ENCODE measurements around the gene NHSL1. TPM values are rescaled to one million over a fixed set of nuclear protein-coding genes. Genes with fewer than 3 reads are reported as not detected.

NHSL1 gene
- total and polyA plus RNA-seq, 9 of the 15 experiments (the other 6 are each of a cell fraction or from before 2014, with no cell fraction given) = 0.09 to 0.20 TPM; not detected in 7

GRCh38 chr6:138428944-138429598 is 70.2 kb downstream of the NHSL1 start (continued):
- TF ChIP-seq RAD21 (CRISPR knock-in tag; conservative IDR thresholded peaks at IDR 0.05 in 1 of 2, IDR thresholded peaks at IDR 0.05 in 1 of 2) (peak; percentile 74 to 79), TSC22D4 (tag; IDR thresholded peaks at IDR 0.05) (no peak), SREBF2 (CRISPR knock-in tag; IDR thresholded peaks at IDR 0.05) (no peak), ZNF507 (tag; conservative IDR thresholded peaks at IDR 0.05) (no peak), ZNF79 (CRISPR knock-in tag; IDR thresholded peaks at IDR 0.05; ENCODE audit: low read depth) (no peak), KDM4B (IDR thresholded peaks at IDR 0.05; ENCODE audit: borderline replicate concordance in 2 of 2, low read depth in 1 of 2) (no peak), PKNOX1 (IDR thresholded peaks at IDR 0.05) (peak; percentile 39; the same call in 1 of the 2 replicates), GATA2 (CRISPR knock-in tag; IDR thresholded peaks at IDR 0.05) (no peak), SMARCC2 (IDR thresholded peaks at IDR 0.05; ENCODE audit: low read depth) (no peak), ZNF740 (CRISPR knock-in tag; IDR thresholded peaks at IDR 0.05) (no peak), ZNF740 (tag; IDR thresholded peaks at IDR 0.05) (no peak), EHMT2 (IDR thresholded peaks at IDR 0.05) (no peak), SMAD3 (CRISPR knock-in tag; conservative IDR thresholded peaks at IDR 0.05) (no peak), MBD1 (CRISPR knock-in tag; IDR thresholded peaks at IDR 0.05) (no peak), REST (IDR thresholded peaks at IDR 0.05; ENCODE audit: borderline replicate concordance) (peak; percentile 29; the same call in 1 of the 2 replicates), REST (CRISPR knock-in tag; IDR thresholded peaks at IDR 0.05; ENCODE audit: low read depth) (no peak), POLR2G (IDR thresholded peaks at IDR 0.05; ENCODE audit: low read depth, low read length) (no peak)

Data from K562 (cell line).